Bone marrow (tissue), 2 donors: ENCODE measurements around the gene TCTN3.
"Not testable (repeated sequence)": the region's sequence is repeated elsewhere in the genome, so short reads cannot be mapped to it uniquely, and the experiment has no call there.

Experiments
- DNase-seq, 2 donors: peaks; one replicate each; lab custom pipeline; 2025; lab: John Stamatoyannopoulos, UW

Gene TCTN3, protein sequence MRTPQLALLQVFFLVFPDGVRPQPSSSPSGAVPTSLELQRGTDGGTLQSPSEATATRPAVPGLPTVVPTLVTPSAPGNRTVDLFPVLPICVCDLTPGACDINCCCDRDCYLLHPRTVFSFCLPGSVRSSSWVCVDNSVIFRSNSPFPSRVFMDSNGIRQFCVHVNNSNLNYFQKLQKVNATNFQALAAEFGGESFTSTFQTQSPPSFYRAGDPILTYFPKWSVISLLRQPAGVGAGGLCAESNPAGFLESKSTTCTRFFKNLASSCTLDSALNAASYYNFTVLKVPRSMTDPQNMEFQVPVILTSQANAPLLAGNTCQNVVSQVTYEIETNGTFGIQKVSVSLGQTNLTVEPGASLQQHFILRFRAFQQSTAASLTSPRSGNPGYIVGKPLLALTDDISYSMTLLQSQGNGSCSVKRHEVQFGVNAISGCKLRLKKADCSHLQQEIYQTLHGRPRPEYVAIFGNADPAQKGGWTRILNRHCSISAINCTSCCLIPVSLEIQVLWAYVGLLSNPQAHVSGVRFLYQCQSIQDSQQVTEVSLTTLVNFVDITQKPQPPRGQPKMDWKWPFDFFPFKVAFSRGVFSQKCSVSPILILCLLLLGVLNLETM

DNA sequence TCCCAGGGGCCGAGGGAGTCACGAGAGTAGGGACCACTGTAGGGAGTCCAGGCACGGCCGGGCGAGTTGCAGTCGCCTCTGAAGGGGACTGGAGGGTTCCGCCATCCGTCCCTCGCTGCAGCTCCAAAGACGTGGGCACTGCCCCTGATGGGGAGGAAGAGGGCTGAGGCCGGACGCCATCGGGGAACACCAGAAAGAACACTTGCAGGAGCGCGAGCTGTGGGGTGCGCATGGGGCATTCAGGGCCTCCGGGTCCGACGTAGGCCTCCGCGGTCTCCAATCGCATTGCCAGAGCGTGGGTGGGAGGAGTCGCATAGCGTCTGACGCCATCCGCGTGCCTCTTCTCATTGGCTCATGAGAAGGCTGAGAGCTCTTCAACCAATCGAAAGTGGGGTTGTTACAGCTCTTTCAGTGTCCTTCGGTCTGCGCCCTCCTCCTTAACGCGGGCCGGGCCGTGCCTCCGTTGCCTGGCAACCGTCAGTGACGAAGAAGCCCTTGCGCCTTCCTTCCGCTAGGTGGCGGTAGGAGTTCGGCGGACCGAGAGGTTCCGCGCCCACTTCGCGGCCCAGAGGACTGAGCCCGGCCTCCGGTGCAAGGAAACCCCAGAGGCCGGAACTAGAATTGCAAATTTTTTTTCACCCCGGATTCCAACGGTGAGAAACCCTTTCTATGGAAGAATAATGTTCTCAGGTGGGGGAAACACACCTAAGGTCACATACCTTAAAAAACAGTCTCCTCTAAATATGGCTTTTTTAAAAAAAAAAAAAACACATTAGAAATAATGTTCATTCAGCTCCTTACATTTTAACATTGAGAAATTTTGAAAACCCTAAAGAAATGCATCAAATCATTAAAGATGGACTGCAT, at the start of gene TCTN3:
Gene TCTN3, minus strand, starts transcription at position 260 of the 867 bp plus-strand sequence. Its CDS starts 28 bp downstream, at position 232.
- peak; percentile 93 to 98 for DNase-seq

DNA sequence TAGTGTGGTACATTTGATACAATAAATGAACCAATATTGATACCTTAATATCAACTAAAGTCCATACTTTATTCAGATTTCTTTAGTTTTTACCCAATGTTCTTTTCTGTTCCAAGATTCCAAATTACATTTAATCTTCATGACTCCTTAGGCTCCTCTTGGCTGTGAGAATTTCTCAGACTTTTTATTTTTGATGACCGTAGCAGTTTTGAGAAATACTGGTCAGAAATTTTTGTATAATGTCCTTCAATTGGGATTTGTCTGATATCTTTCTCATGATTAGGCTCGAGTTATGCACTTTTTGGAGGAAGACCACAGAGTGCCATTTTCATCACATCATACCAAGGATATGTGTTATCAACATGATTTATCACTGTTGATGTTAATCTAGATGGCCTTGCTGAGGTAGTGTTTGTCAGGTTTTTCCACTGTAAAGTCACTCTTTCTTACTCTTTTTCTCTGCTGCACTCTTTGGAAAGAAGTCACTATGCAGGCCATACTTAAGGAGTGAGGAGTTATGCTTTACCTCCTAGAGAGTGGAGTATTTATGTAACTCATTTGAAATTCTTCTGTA, 49.3 kb upstream of the TCTN3 start:
- no peak for DNase-seq

DNA sequence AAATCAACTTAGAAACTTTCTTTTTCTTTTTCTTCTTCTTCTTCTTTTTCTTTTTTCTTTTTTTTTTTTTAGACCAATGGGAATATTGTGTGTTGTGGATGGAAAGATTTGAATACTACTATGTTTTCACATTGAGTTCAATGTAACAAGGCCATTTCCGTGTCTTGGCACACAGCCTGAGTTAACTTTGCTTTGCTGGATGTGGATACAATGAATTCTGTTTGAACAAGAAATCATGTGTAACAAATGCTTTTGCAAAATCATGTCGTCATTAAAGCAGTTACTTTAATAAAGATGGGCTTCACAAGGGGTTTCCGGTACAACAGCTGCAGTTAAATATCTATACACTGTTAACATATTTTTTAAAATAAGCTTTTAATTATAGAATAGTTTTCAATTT, 48.8 kb upstream of the TCTN3 start:
- no peak for DNase-seq

DNA sequence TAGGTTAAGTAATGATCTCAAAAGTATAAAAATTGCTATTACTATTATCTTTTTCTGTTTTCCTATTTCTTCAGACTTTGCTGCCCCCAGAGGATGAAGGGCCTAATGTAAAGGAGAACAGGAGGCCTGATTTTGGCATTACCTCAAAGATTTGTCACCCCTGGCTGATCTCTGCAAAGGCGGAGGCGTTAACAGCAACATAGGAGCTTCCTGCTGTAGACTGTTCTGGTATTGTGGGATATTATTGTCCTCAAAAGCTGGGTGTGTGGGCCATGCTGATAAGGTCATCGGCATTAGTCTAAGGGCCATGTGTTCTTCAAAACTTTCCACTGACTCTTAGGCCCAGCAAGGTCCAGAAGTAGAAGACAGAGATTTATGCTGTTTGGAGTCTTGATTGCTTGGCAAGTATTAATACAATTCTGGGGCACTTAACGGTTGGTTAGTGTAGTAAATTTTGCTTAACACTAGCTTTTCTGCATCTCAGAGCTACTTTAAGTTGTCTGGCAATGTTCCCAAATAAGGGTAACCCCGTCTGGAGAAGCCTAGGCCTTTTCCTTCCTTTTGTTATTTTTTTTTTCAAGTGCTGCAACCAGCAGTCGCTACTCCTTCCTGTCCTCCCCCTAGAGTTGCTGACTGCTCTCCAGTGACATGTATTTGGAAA, 48.2 kb upstream of the TCTN3 start:
- no peak for DNase-seq

DNA sequence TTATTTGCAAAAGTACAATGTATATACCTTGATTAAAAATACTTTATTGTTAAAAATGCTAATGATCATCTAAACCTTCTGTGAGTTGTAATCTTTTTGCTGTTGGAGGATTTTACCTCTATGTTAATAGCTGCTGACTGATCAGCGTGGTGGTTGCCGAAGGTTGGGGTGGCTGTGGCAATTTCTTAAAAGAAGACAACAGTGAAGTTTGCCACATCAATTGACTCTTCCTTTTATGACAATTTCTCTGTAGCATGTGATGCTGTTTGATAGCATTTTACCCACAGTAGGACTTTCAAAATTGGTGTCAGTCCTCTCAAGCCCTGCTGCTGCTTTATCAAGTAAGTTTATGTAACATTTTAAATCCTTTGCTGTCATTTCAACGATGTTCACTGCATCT, 45.3 kb upstream of the TCTN3 start:
- DNase-seq = no peak

DNA sequence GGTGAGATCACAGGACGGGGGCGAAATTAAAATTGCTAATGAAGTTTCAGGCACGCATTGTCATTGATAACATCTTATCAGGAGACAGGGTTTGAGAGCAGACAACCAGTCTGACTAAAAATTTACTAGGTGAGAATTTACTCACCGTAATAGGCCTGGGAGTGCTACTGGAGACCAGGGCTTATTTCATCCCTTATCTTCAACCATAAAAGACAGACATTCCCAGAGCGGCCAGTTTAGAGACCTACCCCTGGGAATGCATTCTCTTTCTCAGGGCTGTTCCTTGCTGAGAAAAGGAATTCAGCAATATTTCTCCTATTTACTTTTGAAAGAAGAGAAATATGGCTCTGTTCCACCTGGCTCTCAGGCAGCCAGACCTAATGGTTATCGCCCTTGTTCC, 39.2 kb upstream of the TCTN3 start:
- DNase-seq = not testable (repeated sequence)

DNA sequence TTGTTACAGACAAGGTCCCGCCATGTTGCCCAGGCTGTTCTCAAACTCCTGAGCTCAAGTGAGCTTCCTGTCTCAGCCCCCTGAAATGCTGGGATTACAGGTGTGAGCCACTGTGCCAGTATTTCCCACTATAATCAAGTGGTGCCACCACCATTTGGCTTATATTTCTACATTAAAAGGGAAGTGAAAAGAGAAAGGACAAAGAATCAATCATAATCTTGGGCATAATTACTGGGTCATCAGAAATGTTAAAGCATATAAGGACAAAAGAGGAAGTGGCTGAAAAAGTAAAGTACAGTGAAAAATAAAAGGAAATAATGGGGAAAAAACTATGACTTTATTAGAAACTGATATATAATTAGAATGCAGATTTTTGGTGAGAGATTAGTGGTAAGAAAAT, 36.5 kb upstream of the TCTN3 start:
- no peak for DNase-seq

DNA sequence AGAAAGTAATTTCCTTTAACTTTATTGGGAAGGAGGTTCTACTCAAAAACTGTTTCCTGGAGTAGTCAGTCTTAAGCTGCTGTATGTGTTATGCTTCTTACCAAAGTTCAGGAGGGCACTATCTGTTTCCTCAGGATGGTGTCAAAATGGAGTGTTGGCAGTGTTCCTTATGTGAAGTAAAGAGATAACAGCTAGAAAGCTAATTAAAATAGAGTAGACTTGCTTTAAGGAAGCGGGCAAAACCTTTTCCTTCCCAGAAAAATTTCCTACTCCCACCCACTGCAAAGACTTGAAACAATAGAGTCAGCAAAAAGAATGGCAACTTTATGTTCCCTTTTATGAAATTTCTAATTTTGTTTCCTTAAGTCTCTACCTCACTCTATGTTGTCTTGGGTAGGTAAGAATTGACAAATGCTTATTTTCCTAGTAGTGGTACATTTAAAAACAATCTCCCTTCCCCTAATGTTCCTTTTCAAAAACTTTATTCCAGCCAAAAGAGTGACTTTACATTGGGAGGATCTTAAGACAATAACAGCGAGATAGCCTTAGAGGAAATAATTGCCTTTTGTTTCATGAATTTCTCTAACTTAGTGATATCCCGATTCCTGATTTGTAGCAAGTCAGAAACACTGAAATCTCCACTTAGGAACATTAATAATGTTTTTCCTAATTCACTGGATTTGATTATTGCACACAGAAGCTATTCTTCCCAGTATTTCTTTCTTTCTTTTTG, 35.8 kb upstream of the TCTN3 start:
- DNase-seq = no peak

DNA sequence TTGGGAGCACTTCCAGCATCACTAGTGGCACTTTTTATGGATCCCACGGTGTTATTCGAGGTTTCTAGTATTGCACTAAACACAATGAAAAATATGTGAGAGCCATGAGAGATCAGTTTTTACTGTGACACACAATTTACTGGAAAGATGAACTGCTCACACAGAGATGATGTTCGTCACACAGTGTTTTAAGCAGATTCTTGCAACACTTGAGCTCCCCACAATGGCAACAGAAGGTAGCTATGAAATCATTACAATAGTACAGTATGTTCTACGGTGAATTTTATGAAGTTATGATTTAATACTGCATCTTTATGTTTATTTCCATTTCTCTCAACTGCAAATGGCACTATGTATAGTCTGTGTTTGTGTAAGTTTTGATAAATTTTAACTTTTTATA, 34.8 kb upstream of the TCTN3 start:
- no peak for DNase-seq

DNA sequence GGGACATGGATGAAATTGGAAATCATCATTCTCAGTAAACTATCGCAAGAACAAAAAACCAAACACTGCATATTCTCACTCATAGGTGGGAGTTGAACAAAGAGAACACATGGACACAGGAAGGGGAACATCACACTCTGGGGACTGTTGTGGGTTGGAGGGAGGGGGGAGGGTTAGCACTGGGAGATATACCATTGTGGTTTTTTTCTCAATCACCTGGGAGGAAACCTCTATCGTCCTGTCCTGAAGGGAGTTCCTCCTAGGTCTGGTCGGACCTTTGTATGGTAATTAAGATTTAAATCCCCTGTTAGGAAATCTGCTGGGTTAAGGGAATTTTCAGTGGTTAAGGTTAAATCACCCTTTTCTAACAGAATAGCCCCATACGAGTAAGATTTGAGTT, 28.8 kb upstream of the TCTN3 start:
- DNase-seq = not testable (repeated sequence)

DNA sequence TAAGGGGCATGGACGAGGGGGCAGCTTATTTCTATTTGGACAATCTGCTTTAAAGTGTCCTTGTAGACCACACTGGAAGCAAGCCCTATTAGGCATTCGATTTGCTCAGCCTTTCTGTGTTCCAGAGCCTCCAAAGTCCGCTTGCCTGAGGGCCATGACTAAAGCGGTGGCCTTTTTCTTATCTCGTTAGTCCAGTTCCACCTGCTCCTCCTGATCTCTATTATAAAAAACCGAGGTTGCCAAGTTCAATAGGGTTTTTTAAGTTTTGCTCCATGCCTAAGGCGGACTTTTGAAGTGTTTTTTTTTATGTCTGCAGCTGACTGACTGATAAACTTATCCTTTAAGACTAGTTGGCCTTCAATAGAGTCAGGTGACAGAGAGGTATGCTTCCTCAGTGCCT, 27.0 kb upstream of the TCTN3 start:
- not testable (repeated sequence) for DNase-seq

DNA sequence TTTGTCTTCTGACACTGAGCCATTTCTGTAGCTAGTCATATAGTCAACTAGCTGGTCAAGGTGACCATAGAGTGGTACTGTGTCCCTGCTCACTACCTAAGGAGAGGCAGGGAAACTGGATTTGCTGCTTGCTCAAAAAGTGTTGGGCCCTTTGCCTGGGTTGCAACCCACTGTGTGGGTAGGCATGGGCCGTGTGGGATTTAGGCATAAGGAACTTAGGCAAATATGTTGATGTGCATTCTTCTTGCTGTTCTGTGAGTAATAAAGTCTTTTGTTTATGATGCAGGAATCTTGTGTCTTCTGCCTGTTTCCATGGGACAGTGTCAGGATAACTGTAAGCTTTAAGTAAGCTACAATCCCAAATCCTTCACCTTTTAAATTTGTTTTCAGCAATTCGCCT, 23.1 kb upstream of the TCTN3 start:
- no peak for DNase-seq

DNA sequence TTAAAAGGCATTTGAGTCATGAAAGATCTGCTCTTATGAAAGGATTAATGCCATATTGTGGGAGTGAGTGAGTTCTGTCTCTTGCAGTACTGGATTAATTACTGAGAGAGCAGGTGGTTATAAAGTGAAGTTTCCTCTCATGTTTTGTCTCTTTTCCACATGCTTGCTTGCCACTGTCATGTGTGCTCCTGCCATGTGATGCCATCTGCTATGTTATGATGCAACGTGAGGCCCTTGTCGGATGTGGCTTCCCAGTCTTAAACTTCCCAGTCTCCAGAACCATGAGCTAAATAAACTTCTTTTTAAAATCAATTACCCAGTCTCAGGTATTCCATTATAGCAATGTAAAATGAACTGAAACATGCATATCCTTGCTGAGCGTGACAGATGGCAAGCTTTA, 22.7 kb upstream of the TCTN3 start:
- no peak for DNase-seq

DNA sequence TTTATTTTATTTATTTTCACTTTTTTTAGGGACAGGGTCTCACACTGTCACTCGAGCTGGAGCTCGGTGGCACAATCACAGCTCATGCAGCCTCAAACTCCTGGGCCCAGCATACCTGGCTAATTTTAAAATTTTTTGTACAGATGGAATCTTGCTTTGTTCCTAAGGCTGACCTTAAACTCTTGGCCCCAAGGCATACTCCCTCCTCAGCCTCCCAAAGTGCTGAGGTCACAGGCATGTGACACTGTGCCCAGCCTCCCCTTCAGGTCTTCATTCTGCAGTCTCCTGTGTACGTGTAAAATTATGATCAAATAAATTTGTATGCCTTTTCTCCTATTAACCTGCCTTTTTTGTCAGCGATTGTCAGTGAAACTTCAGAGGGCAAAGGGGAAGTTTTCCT, 17.8 kb upstream of the TCTN3 start:
- no peak for DNase-seq

DNA sequence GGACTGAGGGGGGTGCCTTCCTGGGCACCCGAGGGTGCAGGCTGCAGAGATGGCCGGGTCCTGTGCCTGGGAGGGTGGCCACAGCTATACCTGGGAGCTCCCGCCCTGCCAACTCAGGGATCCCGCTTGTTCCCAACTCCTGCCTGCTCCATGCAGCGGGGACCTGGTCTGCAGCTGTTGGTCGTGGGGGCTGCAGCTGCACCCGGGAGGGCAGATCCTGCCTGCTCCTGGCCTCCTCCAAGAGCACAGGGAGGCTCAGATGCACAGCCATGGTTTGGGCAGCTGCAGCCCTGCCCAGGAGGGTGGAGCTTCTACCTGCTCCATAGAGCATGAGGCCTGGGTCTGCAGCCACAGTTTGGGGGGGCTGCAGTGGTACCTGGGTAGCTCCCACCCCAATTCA, 13.3 kb upstream of the TCTN3 start:
- no peak for DNase-seq

DNA sequence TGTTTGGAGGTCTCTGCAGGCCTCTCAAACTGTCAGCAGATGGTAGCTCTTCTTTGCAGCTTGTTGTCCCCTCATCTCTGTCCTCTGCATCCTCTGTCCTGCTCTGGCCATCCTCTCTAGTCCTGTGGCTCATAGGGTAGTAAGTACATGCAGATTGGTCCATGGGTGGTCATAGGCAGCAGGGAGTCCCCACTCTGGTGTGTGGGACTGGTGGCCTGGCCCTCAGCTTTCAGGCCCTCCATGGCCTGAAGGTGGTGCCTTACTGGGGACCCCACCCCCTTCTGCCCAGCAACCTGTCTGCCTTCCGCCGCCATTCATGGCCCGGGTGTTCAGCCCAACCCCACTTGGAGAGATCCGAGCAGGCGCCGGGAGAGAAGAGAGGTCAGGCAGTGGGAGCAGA, 12.8 kb upstream of the TCTN3 start:
- DNase-seq = no peak

DNA sequence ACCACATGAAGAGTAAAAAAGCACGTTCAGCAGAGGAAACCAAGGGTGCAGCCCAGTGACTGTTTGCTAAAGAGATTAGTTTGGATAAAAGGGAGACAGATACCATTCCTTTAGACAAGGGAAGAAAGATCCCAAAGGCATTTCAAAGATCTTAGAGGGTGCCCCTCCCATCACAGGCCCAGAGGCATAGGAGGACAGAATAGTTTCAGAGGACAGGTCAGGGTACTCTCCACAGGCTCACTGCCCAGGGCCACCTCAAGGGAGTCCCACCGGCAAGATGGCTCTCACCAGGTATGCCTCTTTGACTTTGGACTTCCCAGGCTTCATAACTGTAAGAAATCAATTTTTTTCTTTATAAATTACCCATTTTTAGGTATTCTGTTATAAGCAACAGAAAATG, 4.7 kb upstream of the TCTN3 start:
- no peak for DNase-seq

DNA sequence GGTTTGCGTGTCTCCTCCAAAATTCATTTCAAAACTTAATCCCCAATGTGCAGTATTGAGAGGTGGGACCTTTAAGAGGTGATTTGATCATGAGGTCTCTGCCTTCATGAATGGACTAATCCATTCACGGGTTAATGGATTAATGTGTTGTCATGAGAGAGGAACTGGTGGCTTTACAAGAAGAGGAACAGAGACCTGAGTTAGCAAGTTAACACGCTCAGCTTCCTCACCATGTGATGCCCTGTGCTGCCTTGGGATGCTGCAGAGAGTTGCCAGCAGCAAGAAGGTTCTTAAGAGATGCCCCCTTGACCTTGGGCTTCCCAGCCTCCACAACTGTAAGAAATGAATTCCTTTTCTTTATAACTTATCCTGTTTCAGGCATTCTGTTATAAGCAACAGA, 3.7 kb upstream of the TCTN3 start:
- peak in 1 of 2 donors; percentile 25 for DNase-seq

DNA sequence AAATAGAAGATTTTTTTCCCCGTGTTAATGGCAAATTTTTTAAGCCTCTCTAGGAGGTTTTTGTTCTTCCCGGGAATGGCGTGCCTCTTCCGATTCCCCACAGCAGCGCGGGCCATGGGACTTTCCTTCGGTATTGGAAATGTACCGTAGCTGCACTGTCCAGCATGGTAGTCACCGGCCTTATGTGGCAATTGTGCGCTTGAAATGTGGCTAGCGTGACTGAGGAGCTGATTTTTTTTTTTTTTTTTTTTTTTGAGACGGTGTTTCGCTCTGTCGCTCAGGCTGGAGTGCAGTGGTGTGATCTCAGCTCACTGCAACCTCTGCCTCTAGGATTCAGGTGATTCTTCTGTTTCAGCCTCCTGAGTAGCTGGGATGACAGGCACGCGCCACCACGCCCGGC, 938 bp upstream of the TCTN3 start:
- no peak for DNase-seq

DNA sequence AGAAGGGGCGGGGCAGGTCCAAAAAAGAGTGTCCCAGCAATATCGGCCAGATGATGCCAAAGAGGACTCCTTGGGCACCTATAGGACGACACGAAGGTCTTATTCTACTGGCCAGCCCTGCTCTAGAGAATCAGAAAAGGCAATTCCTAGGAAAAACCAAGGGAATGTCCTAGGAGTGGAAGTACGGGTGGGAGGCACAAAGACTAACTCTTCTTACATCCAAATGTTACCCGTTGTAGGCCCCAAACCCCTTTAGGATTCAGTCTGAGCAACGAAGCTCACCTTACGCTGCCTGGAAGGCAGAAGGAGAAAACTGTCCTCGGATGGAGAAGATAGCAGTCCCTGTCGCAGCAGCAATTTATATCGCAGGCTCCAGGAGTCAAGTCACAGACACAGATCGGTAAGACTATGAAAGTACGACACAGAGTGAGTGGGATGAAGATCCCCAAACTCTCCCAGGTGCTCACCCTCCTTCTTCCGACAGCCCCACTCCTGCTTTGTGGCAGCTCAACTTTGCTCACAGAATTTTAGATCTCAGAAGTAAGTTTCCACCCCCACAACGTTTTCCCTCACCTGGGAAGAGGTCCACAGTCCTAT, 558 bp downstream of the TCTN3 start:
- no peak for DNase-seq

DNA sequence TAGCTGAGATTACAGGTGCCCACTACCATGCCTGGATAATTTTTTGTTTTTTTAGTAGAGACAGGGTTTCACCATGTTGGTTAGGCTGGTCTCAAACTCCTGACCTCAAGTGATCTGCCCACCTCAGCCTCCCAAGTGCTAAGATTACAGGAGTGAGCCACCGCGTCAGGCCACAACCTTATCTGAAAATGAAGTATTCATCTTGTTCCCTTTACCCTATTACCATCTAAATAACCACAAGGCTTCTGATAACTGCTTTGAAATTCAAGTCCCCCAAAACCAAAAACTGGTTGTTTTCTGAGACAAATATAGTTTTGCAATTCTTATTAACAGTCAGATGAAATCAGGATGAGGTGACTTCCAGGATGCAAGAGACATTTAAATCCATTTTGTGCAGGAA, 2.4 kb downstream of the TCTN3 start:
- no peak for DNase-seq
